ENCODE measurements around the gene OR1D5. TPM values are rescaled to one million over a fixed set of nuclear protein-coding genes. Genes with fewer than 3 reads are reported as not detected.
A peak's percentile ranks its signal among the peaks of the same experiment; 100 is the strongest.

OR1D5 gene
- total RNA-seq, 3 donors from 2014 or later (not counting 1 experiment from before 2014, with no cell fraction given): not detected

GRCh38 chr17:3035256-3035967 is 28.0 kb downstream of the OR1D5 start:
- DNase-seq (peak in 1 of 2 donors; percentile 13), ATAC-seq (no peak)
- H3K27me3 ChIP-seq (ENCODE audit: control insufficient read depth, insufficient read depth, low read length): no peaks in the 10 kb centered on the region
- H3K27ac ChIP-seq (ENCODE audit: low read length): no peak overlapping the region
- Mint-ChIP-seq H3K27me3 (ENCODE audit: low read depth in 2 of 2) (no peaks in the 10 kb centered on the region), H3K4me1 (peaks cover 15 to 35% of the 10 kb centered on the region in 2 donors), H3K36me3 (peaks cover under 1% of the 10 kb centered on the region), H3K4me3 (no peak overlapping the region), H3K9me3 (no peaks in the 10 kb centered on the region), H3K27ac (peak overlapping the region; percentile 24 to 50)
- H3K36me3 ChIP-seq (ENCODE audit: control insufficient read depth, insufficient read depth, low read length): peaks cover 24% of the 10 kb centered on the region
- no peaks in the 10 kb centered on the region for H3K4me1 ChIP-seq (ENCODE audit: control insufficient read depth, insufficient read depth, low read length)
- TF ChIP-seq CTCF (IDR thresholded peaks at IDR 0.05): no peak
- no peak overlapping the region for H3K4me3 ChIP-seq (ENCODE audit: low read length)
- intact Hi-C loops (cut with micrococcal nuclease): no loop called here
- H3K9me3 ChIP-seq (ENCODE audit: control insufficient read depth, insufficient read depth, low read length): no peaks in the 10 kb centered on the region
- WGBS (ENCODE audit: insufficient coverage): 79% methylated on average over 12 of the region's 13 CpGs

GRCh38 chr17:3034578-3034920 is 28.9 kb downstream of the OR1D5 start:
- H3K9me3 Mint-ChIP-seq: no peaks in the 10 kb centered on the region
- 94% methylated on average over 9 of the region's 9 CpGs for WGBS (ENCODE audit: insufficient coverage)

GRCh38 chr17:3033741-3034577 is 29.4 kb downstream of the OR1D5 start:
- intact Hi-C loops (cut with micrococcal nuclease): no loop called here
- peak; percentile 16 to 25 (median 20) for ATAC-seq
- H3K9me3 ChIP-seq (ENCODE audit: control insufficient read depth, insufficient read depth, low read length): no peaks in the 10 kb centered on the region
- H3K36me3 ChIP-seq (ENCODE audit: control insufficient read depth, insufficient read depth, low read length): peaks cover 37% of the 10 kb centered on the region
- no peak for TF ChIP-seq CTCF (IDR thresholded peaks at IDR 0.05)
- DNase-seq: no peak
- H3K9me3 Mint-ChIP-seq: no peaks in the 10 kb centered on the region
- H3K27ac ChIP-seq (ENCODE audit: low read length): no peak overlapping the region
- H3K4me3 ChIP-seq (ENCODE audit: low read length): no peak overlapping the region
- H3K4me3 Mint-ChIP-seq: no peak overlapping the region
- H3K36me3 Mint-ChIP-seq: peaks cover 5% of the 10 kb centered on the region
- H3K27me3 ChIP-seq (ENCODE audit: control insufficient read depth, insufficient read depth, low read length): no peaks in the 10 kb centered on the region
- H3K4me1 ChIP-seq (ENCODE audit: control insufficient read depth, insufficient read depth, low read length): no peaks in the 10 kb centered on the region
- H3K27ac Mint-ChIP-seq: peak overlapping the region; percentile 68
- 91% methylated on average over 22 of the region's 26 CpGs for WGBS (ENCODE audit: insufficient coverage)
- peaks cover 2 to 24% of the 10 kb centered on the region in 2 donors for H3K4me1 Mint-ChIP-seq
- H3K27me3 Mint-ChIP-seq (ENCODE audit: low read depth in 2 of 2): no peaks in the 10 kb centered on the region

More at GRCh38 chr17:3034578-3034920, 28.9 kb downstream of the OR1D5 start:
- Histone ChIP-seq H3K4me1 (ENCODE audit: control insufficient read depth, insufficient read depth, low read length) (no peaks in the 10 kb centered on the region), H3K27ac (ENCODE audit: low read length) (no peak overlapping the region), H3K36me3 (ENCODE audit: control insufficient read depth, insufficient read depth, low read length) (peaks cover 31% of the 10 kb centered on the region), H3K9me3 (ENCODE audit: control insufficient read depth, insufficient read depth, low read length) (no peaks in the 10 kb centered on the region), H3K4me3 (ENCODE audit: low read length) (no peak overlapping the region), H3K27me3 (ENCODE audit: control insufficient read depth, insufficient read depth, low read length) (no peaks in the 10 kb centered on the region)
- Mint-ChIP-seq H3K27ac (peak overlapping the region; percentile 24 to 68), H3K4me1 (peaks cover 8 to 28% of the 10 kb centered on the region in 2 donors), H3K4me3 (no peak overlapping the region), H3K36me3 (peaks cover 5% of the 10 kb centered on the region), H3K27me3 (ENCODE audit: low read depth in 2 of 2) (no peaks in the 10 kb centered on the region)
- DNase-seq (no peak), ATAC-seq (peak in 1 of 3 donors; percentile 12)
- TF ChIP-seq CTCF (IDR thresholded peaks at IDR 0.05): no peak
- intact Hi-C loops (cut with micrococcal nuclease): no loop called here
